Fibroblast of lung (primary cell): ENCODE measurements around the gene GNG3. TPM values are rescaled to one million over a fixed set of nuclear protein-coding genes. Genes with fewer than 3 reads are reported as not detected.
A peak's percentile ranks its signal among the peaks of the same experiment; 100 is the strongest.

Source experiments
- DNase-seq, 2 donors: peaks; one replicate each; pipeline versions ENCODE4 v3.0.0 to v3.0.0-alpha.2; 2010; ENCODE audit warnings: low read depth in 2 of 2
- H2AFZ ChIP-seq: 2 replicates; pipeline ENCODE4 v1.5.1; 2012; ENCODE audit warnings: low read length, control low read depth, inconsistent platforms
- H3K27ac ChIP-seq: 2 replicates; pipeline ENCODE4 v1.5.1; 2011; ENCODE audit warnings: low read length, control low read depth; ENCODE audit not compliant: insufficient read depth
- H3K27me3 ChIP-seq: 2 replicates; pipeline ENCODE4 v1.5.1; 2011; ENCODE audit warnings: mild to moderate bottlenecking, low read length; ENCODE audit not compliant: control insufficient read depth, insufficient read depth
- H3K36me3 ChIP-seq: 2 replicates; pipeline ENCODE4 v1.5.1; 2011; ENCODE audit warnings: low read length; ENCODE audit not compliant: control insufficient read depth, insufficient read depth
- H3K4me1 ChIP-seq: 2 replicates; pipeline ENCODE4 v1.5.1; 2011; ENCODE audit warnings: low read length; ENCODE audit not compliant: control insufficient read depth, insufficient read depth; ENCODE audit errors: extremely low read depth
- H3K4me2 ChIP-seq: 2 replicates; pipeline ENCODE4 v1.5.1; 2011; ENCODE audit warnings: low read length, control low read depth; ENCODE audit not compliant: insufficient read depth; ENCODE audit errors: extremely low read depth
- H3K4me3 ChIP-seq, 4 experiments: fragments of 200-600 bp in 1 of 4; sonication (generic) in 1 of 4; replicated peaks in 1 of 4; 2 replicates each; pipeline ENCODE4 v1.5.1; 2011 to 2016; ENCODE audit warnings: low read length in 4 of 4, low read depth in 3 of 4, mild to moderate bottlenecking in 3 of 4, control low read depth in 2 of 4, inconsistent platforms in 1 of 4, mixed read lengths in 1 of 4; ENCODE audit not compliant: insufficient read depth in 1 of 4; ENCODE audit errors: control extremely low read depth in 1 of 4
- H3K79me2 ChIP-seq: 2 replicates; pipeline ENCODE4 v1.5.1; 2012; ENCODE audit warnings: mild to moderate bottlenecking, low read length, inconsistent platforms; ENCODE audit not compliant: control insufficient read depth, insufficient read depth
- H3K9ac ChIP-seq: 2 replicates; pipeline ENCODE4 v1.5.1; 2011; ENCODE audit warnings: mild to moderate bottlenecking, low read length, control low read depth; ENCODE audit not compliant: insufficient read depth
- H3K9me3 ChIP-seq: 2 replicates; pipeline ENCODE4 v1.5.1; 2012; ENCODE audit warnings: low read depth, low read length; ENCODE audit not compliant: control insufficient read depth, insufficient read depth
- H4K20me1 ChIP-seq: 2 replicates; pipeline ENCODE4 v1.5.1; 2011; ENCODE audit warnings: low read length; ENCODE audit not compliant: control insufficient read depth, insufficient read depth; ENCODE audit errors: extremely low read depth
- CTCF ChIP-seq, 2 donors: IDR thresholded peaks in 1 of 2; conservative IDR thresholded peaks in 1 of 2; 1 replicate in 1 of 2; 2 replicates in 1 of 2; pipeline ENCODE4 v1.5.1; 2011 to 2012; ENCODE audit warnings: low read length in 2 of 2, control low read depth in 1 of 2, inconsistent platforms in 1 of 2, low read depth in 1 of 2, mild to moderate bottlenecking in 1 of 2
- EZH2 ChIP-seq: IDR thresholded peaks from 2 replicates; pipeline ENCODE4 v1.5.1; 2012; ENCODE audit warnings: low read length, control low read depth, mild to moderate bottlenecking; ENCODE audit errors: missing control alignments
- polyA plus RNA-seq, 2 donors: library from polyadenylated mRNA; depleted of rRNA in 1 of 2; stranded (reverse) in 1 of 2; unstranded in 1 of 2; fragments of >200 nt; gene quantifications; 2 replicates each; pipeline ENCODE4 v1.2.1, GENCODE V29; 2011 to 2012; ENCODE audit warnings: missing spikeins in 1 of 2
- total RNA-seq: library from RNA; depleted of rRNA; stranded (reverse); fragments of >200 nt; gene quantifications from 2 replicates; pipeline ENCODE4 v1.2.1, GENCODE V29; 2014

Gene GNG3
- total and polyA plus RNA-seq, 2 donors (not counting 1 experiment from before 2014, with no cell fraction given) = not detected

- Histone ChIP-seq H3K4me1 (no peaks in the 10 kb centered on the region), H2AFZ (no peak overlapping the region), H3K79me2 (peaks cover 7% of the 10 kb centered on the region), H3K4me3 (no peak overlapping the region), H3K4me2 (no peak overlapping the region), H3K27me3 (no peaks in the 10 kb centered on the region), H3K36me3 (peaks cover 5% of the 10 kb centered on the region), H4K20me1 (no peaks in the 10 kb centered on the region), H3K9me3 (no peaks in the 10 kb centered on the region), H3K9ac (no peak overlapping the region), H3K27ac (no peak overlapping the region)
- DNase-seq = no peak
- TF ChIP-seq CTCF (conservative IDR thresholded peaks at IDR 0.05 in 1 of 2, IDR thresholded peaks at IDR 0.05 in 1 of 2; ENCODE audit: low read depth in 1 of 2, low read length in 2 of 2) (no peak), EZH2 (no peak)
These were observed 44.8 kb downstream of the GNG3 start for GRCh38 chr11:62752177-62752785.

DNA sequence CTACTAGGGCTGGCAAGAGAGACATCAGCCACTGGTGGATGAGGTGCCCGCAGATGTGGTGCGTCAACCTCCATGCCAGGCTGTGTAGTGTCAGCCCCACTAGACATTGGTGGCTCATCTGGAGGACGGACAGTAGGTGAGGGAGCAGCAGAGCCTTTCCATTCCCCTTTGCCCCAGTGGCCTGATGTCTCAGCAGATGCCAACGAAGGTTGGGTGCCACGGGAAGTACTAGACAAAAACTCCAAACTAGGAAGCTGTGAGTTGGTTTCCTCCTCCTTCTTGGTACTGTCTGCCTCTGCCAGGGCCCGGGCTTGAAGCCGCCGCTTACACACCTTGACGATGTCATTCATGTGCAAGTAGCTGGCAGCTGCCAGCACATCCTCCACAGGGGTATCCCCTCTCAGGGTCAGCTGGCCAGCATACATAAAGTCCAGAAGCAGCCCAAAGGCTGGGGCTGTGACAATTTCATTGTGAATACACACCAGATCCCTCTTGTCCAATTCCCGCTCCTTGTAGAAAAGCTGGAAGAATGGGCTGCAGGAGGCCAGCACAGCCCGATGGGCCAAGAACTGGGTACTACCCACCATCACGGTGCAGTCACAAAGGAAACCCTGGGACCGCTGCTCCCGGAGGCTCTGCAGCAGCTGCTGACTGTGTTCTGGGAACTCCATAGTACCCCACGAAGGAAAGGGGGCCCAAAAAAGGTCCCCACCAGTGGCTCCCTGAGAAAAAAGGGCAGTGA is 45.7 kb downstream of the GNG3 start:
- Histone ChIP-seq H2AFZ (peak overlapping the region; percentile 27), H3K27ac (peak overlapping the region; percentile 91), H3K4me1 (no peaks in the 10 kb centered on the region), H3K4me2 (peak overlapping the region; percentile 51), H3K36me3 (peaks cover 5% of the 10 kb centered on the region), H3K27me3 (no peaks in the 10 kb centered on the region), H3K9ac (no peak overlapping the region), H3K4me3 (peak overlapping the region; percentile 83 to 100 (median 94)), H3K79me2 (peaks cover 7% of the 10 kb centered on the region), H4K20me1 (no peaks in the 10 kb centered on the region), H3K9me3 (no peaks in the 10 kb centered on the region)
- DNase-seq = no peak
- TF ChIP-seq CTCF (conservative IDR thresholded peaks at IDR 0.05 in 1 of 2, IDR thresholded peaks at IDR 0.05 in 1 of 2; ENCODE audit: low read depth in 1 of 2, low read length in 2 of 2) (no peak), EZH2 (no peak)

GRCh38 chr11:62753736-62754603 is 46.5 kb downstream of the GNG3 start, which contains the start of gene ZBTB3:
TSS of gene ZBTB3 (minus strand) at chr11:62754160. CDS start at chr11:62753664, 496 bp downstream.
- peak within 1 kb of the TSS; percentile 100 for H2AFZ ChIP-seq
- peak within 1 kb of the TSS; percentile 91 for H3K27ac ChIP-seq
- H3K4me2 ChIP-seq = peak within 1 kb of the TSS; percentile 71
- H3K36me3 ChIP-seq = peaks cover 5% of the 10 kb centered on the region
- TF ChIP-seq CTCF (conservative IDR thresholded peaks at IDR 0.05 in 1 of 2, IDR thresholded peaks at IDR 0.05 in 1 of 2; ENCODE audit: low read depth in 1 of 2, low read length in 2 of 2) = no peak
- TF ChIP-seq EZH2 = no peak
- H3K4me3 ChIP-seq = peak within 1 kb of the TSS; percentile 83 to 100 (median 94)
- H4K20me1 ChIP-seq = no peaks in the 10 kb centered on the region
- peak; percentile 99 for DNase-seq
- H3K4me1 ChIP-seq = no peaks in the 10 kb centered on the region
- no peaks in the 10 kb centered on the region for H3K27me3 ChIP-seq
- H3K9me3 ChIP-seq = no peaks in the 10 kb centered on the region
- peaks cover 7% of the 10 kb centered on the region for H3K79me2 ChIP-seq
- H3K9ac ChIP-seq = peak within 1 kb of the TSS; percentile 92
